ENCODE data around the gene TRIM46. TPM values are rescaled to one million over a fixed set of nuclear protein-coding genes. Genes with fewer than 3 reads are reported as not detected.
"Not testable (repeated sequence)": the region's sequence is repeated elsewhere in the genome, so short reads cannot be mapped to it uniquely, and the experiment has no call there.

Gene TRIM46
- polyA plus RNA-seq, 1 experiment: 2.9 TPM

- Histone ChIP-seq H3K27me3 (ENCODE audit: control insufficient read depth, insufficient read depth, low read length) (no peaks in the 10 kb centered on the region), H3K27ac (ENCODE audit: low read depth, low read length) (no peak overlapping the region), H3K9me3 (ENCODE audit: control insufficient read depth, insufficient read depth, low read length) (no peaks in the 10 kb centered on the region), H3K4me3 (ENCODE audit: low read depth, low read length) (no peak overlapping the region)
- DNase-seq (ENCODE audit: low read depth, low spot score): no peak
- ChIA-PET CTCF (interaction anchor here (1.8 kb wide), 1 partner anchor 15 kb away, joined by 11 read pairs; the partner anchor contains the start of gene KRTCAP2), POLR2A (no interaction called here)
- no peak for TF ChIP-seq CTCF (IDR thresholded peaks at IDR 0.05; ENCODE audit: low read depth, low read length)
Measured at GRCh38 chr1:155187456-155187891, 13.8 kb downstream of the TRIM46 start.

GRCh38 chr1:155188268-155188667 is 14.6 kb downstream of the TRIM46 start:
- Histone ChIP-seq H3K27ac (ENCODE audit: low read depth, low read length) (no peak overlapping the region), H3K27me3 (ENCODE audit: control insufficient read depth, insufficient read depth, low read length) (no peaks in the 10 kb centered on the region), H3K4me3 (ENCODE audit: low read depth, low read length) (no peak overlapping the region), H3K9me3 (ENCODE audit: control insufficient read depth, insufficient read depth, low read length) (no peaks in the 10 kb centered on the region)
- ChIA-PET CTCF (interaction anchor here (1.8 kb wide), 1 partner anchor 15 kb away, joined by 11 read pairs; the partner anchor contains the start of gene KRTCAP2), POLR2A (no interaction called here)
- no peak for DNase-seq (ENCODE audit: low read depth, low spot score)
- no peak for TF ChIP-seq CTCF (IDR thresholded peaks at IDR 0.05; ENCODE audit: low read depth, low read length)

DNA sequence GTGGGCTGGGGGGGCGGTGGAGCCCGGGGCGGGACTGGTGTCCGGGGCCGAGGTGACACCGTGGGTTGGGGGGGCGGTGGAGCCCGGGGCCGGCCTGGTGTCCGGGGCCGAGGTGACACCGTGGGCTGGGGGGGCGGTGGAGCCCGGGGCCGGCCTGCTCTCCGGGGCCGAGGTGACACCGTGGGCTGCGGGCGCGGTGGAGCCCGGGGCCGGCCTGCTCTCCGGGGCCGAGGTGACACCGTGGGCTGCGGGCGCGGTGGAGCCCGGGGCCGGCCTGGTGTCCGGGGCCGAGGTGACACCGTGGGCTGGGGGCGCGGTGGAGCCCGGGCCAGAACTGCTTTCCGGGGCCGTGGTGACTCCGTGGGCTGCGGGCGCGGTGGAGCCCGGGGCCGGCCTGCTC is 16.3 kb downstream of the TRIM46 start:
- H3K27me3 ChIP-seq (ENCODE audit: control insufficient read depth, insufficient read depth, low read length); H3K4me3 ChIP-seq (ENCODE audit: low read depth, low read length); POLR2A ChIA-PET; H3K27ac ChIP-seq (ENCODE audit: low read depth, low read length); DNase-seq (ENCODE audit: low read depth, low spot score); H3K9me3 ChIP-seq (ENCODE audit: control insufficient read depth, insufficient read depth, low read length); CTCF ChIA-PET: not testable (repeated sequence)

GRCh38 chr1:155191904-155192303 is 18.3 kb downstream of the TRIM46 start:
- H3K27me3 ChIP-seq (ENCODE audit: control insufficient read depth, insufficient read depth, low read length): no peaks in the 10 kb centered on the region
- no peaks in the 10 kb centered on the region; the same call in 1 of the 2 replicates for H3K9me3 ChIP-seq (ENCODE audit: control insufficient read depth, insufficient read depth, low read length)
- no peak overlapping the region for H3K27ac ChIP-seq (ENCODE audit: low read depth, low read length)
- H3K4me3 ChIP-seq (ENCODE audit: low read depth, low read length): no peak overlapping the region
- POLR2A ChIA-PET: no interaction called here
- CTCF ChIA-PET: interaction anchor here (0.5 to 4.2 kb wide), 5 partner anchors 16 to 140 kb away, joined by 3 to 69 read pairs (median 7); partner anchors contain the start of genes KRTCAP2, MTX1, THBS3 and TRIM46
- no peak for TF ChIP-seq CTCF (IDR thresholded peaks at IDR 0.05; ENCODE audit: low read depth, low read length)
- DNase-seq (ENCODE audit: low read depth, low spot score): no peak

GRCh38 chr1:155192346-155193274 is 19.0 kb downstream of the TRIM46 start:
- TF ChIP-seq CTCF (IDR thresholded peaks at IDR 0.05; ENCODE audit: low read depth, low read length): no peak
- Histone ChIP-seq H3K27ac (ENCODE audit: low read depth, low read length) (peak overlapping the region; percentile 87), H3K9me3 (ENCODE audit: control insufficient read depth, insufficient read depth, low read length) (no peaks in the 10 kb centered on the region; the same call in 1 of the 2 replicates), H3K27me3 (ENCODE audit: control insufficient read depth, insufficient read depth, low read length) (no peaks in the 10 kb centered on the region), H3K4me3 (ENCODE audit: low read depth, low read length) (peak overlapping the region; percentile 64)
- no peak for DNase-seq (ENCODE audit: low read depth, low spot score)
- ChIA-PET POLR2A (interaction anchor here (0.6 to 1.7 kb wide), 3 partner anchors 16 to 58 kb away, joined by 3 to 8 read pairs (median 5); partner anchors contain the start of genes KRTCAP2 and MTX1), CTCF (interaction anchor here (0.5 to 4.2 kb wide), 20 partner anchors 8 to 140 kb away, joined by 3 to 69 read pairs (median 4); partner anchors contain the start of genes KRTCAP2, MTX1, THBS3 and TRIM46)
